ENCODE measurements around the gene RAB7A. TPM values are rescaled to one million over a fixed set of nuclear protein-coding genes. Genes with fewer than 3 reads are reported as not detected.

RAB7A gene
- total and polyA plus RNA-seq, 8 donors = 33.6 to 166 (median 103) TPM

DNA sequence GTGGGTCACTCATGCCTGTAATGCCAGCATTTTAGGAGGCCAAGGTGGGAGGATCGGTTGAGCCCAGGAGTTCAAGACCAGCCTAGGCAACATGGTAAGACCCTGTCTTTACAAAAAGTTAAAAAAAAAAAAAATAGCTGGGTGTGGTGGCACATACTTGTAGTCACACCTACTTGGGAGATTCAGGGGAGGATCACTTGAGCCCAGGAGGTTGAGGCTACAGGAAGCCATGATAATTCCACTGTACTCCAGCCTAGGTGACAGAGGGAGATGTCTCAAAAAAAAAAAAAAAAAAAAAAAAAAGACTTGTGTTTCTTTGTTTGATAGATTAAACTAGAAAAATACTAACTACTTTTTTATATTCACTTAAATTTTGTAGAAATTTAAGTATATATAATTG is 14.6 kb downstream of the RAB7A start:
- no peak overlapping the region for H3K4me3 ChIP-seq
- 92 to 100% (median 100%) methylated on average over 1 of the region's 1 CpG for WGBS, 5 donors
- no peak overlapping the region for H3K27ac ChIP-seq
- TF ChIP-seq POLR2AphosphoS5 (IDR thresholded peaks at IDR 0.05) (no peak), EP300 (IDR thresholded peaks at IDR 0.05) (no peak), POLR2A (IDR thresholded peaks at IDR 0.05) (no peak)
- TF ChIP-seq, protein P1, sequence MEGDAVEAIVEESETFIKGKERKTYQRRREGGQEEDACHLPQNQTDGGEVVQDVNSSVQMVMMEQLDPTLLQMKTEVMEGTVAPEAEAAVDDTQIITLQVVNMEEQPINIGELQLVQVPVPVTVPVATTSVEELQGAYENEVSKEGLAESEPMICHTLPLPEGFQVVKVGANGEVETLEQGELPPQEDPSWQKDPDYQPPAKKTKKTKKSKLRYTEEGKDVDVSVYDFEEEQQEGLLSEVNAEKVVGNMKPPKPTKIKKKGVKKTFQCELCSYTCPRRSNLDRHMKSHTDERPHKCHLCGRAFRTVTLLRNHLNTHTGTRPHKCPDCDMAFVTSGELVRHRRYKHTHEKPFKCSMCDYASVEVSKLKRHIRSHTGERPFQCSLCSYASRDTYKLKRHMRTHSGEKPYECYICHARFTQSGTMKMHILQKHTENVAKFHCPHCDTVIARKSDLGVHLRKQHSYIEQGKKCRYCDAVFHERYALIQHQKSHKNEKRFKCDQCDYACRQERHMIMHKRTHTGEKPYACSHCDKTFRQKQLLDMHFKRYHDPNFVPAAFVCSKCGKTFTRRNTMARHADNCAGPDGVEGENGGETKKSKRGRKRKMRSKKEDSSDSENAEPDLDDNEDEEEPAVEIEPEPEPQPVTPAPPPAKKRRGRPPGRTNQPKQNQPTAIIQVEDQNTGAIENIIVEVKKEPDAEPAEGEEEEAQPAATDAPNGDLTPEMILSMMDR (IDR thresholded peaks at IDR 0.05) = no peak
- no peak for DNase-seq
- peaks cover 3 to 46% (median 21%) of the 10 kb centered on the region in 4 donors for H3K4me1 ChIP-seq
- H3K27me3 ChIP-seq = no peaks in the 10 kb centered on the region
- intact Hi-C loops (cut with DNase I; ENCODE audit: low total_unique reads) = no loop called here
- H3K9me3 ChIP-seq = no peaks in the 10 kb centered on the region
- H3K36me3 ChIP-seq = peaks cover 10 to 52% (median 36%) of the 10 kb centered on the region in 4 donors

DNA sequence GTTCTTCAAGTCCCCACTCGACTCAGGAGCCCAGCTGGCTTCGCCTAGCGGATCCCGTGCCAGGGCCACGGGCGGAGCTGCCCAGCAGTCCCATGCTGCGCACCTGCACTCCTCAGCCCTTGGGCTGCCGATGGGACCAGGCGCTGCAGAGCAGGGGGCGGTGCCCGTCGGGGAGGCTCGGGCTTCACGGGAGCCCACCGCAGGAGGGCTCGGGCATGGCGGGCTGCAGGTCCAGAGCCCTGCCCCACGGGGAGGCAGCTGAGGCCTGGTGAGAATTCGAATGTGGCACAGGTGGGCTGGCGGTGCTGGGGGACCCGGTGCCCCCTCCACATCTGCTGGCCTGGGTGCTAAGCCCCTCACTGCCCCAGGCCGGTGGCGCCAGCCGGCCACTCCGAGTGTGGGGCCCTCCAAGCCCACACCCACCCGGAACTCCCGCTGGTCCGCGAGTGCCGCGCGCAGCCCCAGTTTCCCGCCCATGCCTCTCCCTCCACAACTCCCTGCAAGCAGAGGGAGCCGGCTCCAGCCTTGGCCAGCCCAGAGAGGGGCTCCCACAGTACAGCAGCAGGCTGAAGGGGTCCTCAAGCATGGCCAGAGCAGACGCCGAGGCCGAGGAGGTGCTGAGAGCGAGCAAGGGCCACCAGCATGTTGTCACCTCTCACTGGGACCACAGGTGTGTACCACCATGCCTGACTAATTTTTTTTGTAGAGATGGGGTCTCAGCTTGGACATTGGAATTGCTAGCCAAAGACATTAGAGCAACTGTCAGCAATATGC is 17.0 kb downstream of the RAB7A start:
- H3K27ac ChIP-seq = no peak overlapping the region
- 94 to 99% (median 98%) methylated on average over 20 to 38 of the region's 38 CpGs for WGBS, 5 donors
- H3K4me3 ChIP-seq = no peak overlapping the region
- H3K27me3 ChIP-seq = no peaks in the 10 kb centered on the region
- peaks cover 10 to 50% (median 39%) of the 10 kb centered on the region in 4 donors for H3K36me3 ChIP-seq
- peaks cover 0 to 53% (median 22%) of the 10 kb centered on the region in 4 donors for H3K4me1 ChIP-seq
- DNase-seq = no peak
- intact Hi-C loops (cut with DNase I; ENCODE audit: low total_unique reads) = no loop called here
- TF ChIP-seq POLR2AphosphoS5 (IDR thresholded peaks at IDR 0.05) (no peak), EP300 (IDR thresholded peaks at IDR 0.05) (no peak), POLR2A (IDR thresholded peaks at IDR 0.05) (no peak)
- TF ChIP-seq, protein P1 (IDR thresholded peaks at IDR 0.05) = no peak
- H3K9me3 ChIP-seq = no peaks in the 10 kb centered on the region

DNA sequence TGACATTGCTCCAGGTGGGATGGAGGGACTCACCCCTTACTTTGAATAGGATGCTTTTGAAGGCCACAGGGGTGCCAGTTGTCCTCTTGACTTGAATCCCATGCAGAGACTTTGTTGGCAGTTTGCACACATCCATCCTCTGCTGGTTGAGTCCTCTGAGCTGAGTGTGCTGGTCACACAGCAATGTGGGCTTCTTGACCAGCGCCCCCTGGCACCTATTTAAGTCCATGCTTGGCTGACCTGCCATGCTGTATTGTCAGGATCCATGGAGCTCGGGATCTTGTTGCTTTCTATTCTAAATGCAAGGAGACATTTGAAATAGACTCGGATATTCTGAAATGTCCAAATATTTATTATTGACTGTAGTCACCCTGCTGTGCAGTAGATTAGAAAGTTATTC is 19.8 kb downstream of the RAB7A start:
- WGBS, 5 donors = 69 to 76% (median 75%) methylated on average over 3 of the region's 3 CpGs
- Histone ChIP-seq H3K27me3 (no peaks in the 10 kb centered on the region), H3K9me3 (no peaks in the 10 kb centered on the region), H3K4me3 (no peak overlapping the region), H3K27ac (no peak overlapping the region), H3K4me1 (peaks cover 0 to 55% (median 29%) of the 10 kb centered on the region in 4 donors), H3K36me3 (peaks cover 10 to 41% (median 36%) of the 10 kb centered on the region in 4 donors)
- TF ChIP-seq POLR2AphosphoS5 (IDR thresholded peaks at IDR 0.05) = no peak
- no peak for TF ChIP-seq EP300 (IDR thresholded peaks at IDR 0.05)
- TF ChIP-seq, protein P1 (IDR thresholded peaks at IDR 0.05) = no peak
- no peak for TF ChIP-seq POLR2A (IDR thresholded peaks at IDR 0.05)
- no peak for DNase-seq
- intact Hi-C loops (cut with DNase I; ENCODE audit: low total_unique reads) = no loop called here

DNA sequence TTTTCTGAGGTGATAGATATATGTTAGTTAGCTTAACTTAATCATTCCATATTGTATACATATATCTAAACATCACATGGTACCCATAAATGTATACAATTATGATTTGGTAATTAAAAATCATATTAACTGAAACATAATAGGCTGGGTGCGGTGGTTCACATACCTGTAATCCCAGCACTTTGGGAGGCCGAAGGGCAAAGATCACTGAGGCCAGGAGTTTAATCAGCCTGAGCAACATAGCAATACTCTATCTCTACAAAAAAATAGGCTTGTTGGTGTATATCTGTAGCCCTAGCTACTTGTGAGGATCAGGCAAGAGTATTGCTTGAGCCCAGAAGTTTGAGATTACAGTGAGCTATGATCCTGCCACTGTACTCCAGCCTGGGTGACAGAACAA is 20.9 kb downstream of the RAB7A start:
- Histone ChIP-seq H3K27me3 (no peaks in the 10 kb centered on the region), H3K9me3 (no peaks in the 10 kb centered on the region), H3K4me1 (peaks cover 0 to 65% (median 33%) of the 10 kb centered on the region in 4 donors), H3K27ac (no peak overlapping the region), H3K36me3 (peaks cover 8 to 37% (median 30%) of the 10 kb centered on the region in 4 donors), H3K4me3 (no peak overlapping the region)
- TF ChIP-seq POLR2A (IDR thresholded peaks at IDR 0.05) (no peak), EP300 (IDR thresholded peaks at IDR 0.05) (no peak), POLR2AphosphoS5 (IDR thresholded peaks at IDR 0.05) (no peak)
- TF ChIP-seq, protein P1 (IDR thresholded peaks at IDR 0.05) = no peak
- no peak for DNase-seq
- WGBS, 5 donors = 87 to 98% (median 97%) methylated on average over 2 of the region's 2 CpGs
- intact Hi-C loops (cut with DNase I; ENCODE audit: low total_unique reads) = no loop called here

Data from stomach (tissue), 9 donors.